ENCODE data around the gene TRIM41. TPM values are rescaled to one million over a fixed set of nuclear protein-coding genes. Genes with fewer than 3 reads are reported as not detected.

The TRIM41 gene
- total and polyA plus RNA-seq, 2 of the 13 experiments (the other 11 are each of a cell fraction or from before 2014, with no cell fraction given), result 10.2 to 16.7 TPM

GRCh38 chr5:181243564-181244343 lies 20.7 kb downstream of the TRIM41 start, which contains the start of gene RACK1:
Gene RACK1 (minus strand): TSS chr5:181243906. CDS start chr5:181243800, 106 bp downstream.
- no TSS peak for BruUV-seq (replicated peaks)
- ChIA-PET POLR2A (interaction anchor here (0.7 to 8.4 kb wide), 12 partner anchors 10 to 1620 kb away, joined by 3 to 102 read pairs (median 13); partner anchors contain the start of genes HNRNPH1, TRIM41 and TRIM52), CTCF (ENCODE audit: low intra/inter-chr PET ratio, low total read pairs) (no interaction called here)
- Histone ChIP-seq H3K36me3 (replicated peaks in 1 of 2; ENCODE audit: control insufficient read depth in 1 of 2, insufficient read depth in 2 of 2, low read length in 2 of 2) (peaks cover 10 to 34% of the 10 kb centered on the region in 2 experiments), H3K9ac (ENCODE audit: insufficient read depth, low read depth, low read length) (peak within 1 kb of the TSS; percentile 96), H3K27me3 (ENCODE audit: control insufficient read depth in 1 of 2, insufficient read depth in 2 of 2, low read length in 2 of 2) (no peaks in the 10 kb centered on the region; a peak in 1 of 5 replicates), H3K4me1 (ENCODE audit: insufficient read depth, low read length) (peaks cover 39% of the 10 kb centered on the region), H2AFZ (ENCODE audit: low read length) (peak within 1 kb of the TSS; percentile 98), H4K20me1 (ENCODE audit: insufficient read depth, low read length) (peaks cover 45% of the 10 kb centered on the region), H3K4me2 (ENCODE audit: low read depth, low read length) (peak within 1 kb of the TSS; percentile 93), H3K79me2 (ENCODE audit: insufficient read depth, low read length) (peaks cover 64% of the 10 kb centered on the region), H3K4me3 (replicated peaks in 1 of 3; ENCODE audit: insufficient read depth in 1 of 3, low read depth in 2 of 3, low read length in 3 of 3) (peak within 1 kb of the TSS; percentile 91 to 94 (median 92)), H3K9me3 (ENCODE audit: low read length) (no peaks in the 10 kb centered on the region), H3K27ac (ENCODE audit: extremely low read length, insufficient read depth, low read length) (peak within 1 kb of the TSS; percentile 98)
- FAIRE-seq (peak; percentile 56), ATAC-seq (peak; percentile 51), DNase-seq (ENCODE audit: low spot score) (peak; percentile 87)
- in situ Hi-C loops (cut with HindIII; ENCODE audit: extremely low pct_ligation_motif_present, low pct_unique_long_range_greater_than_20kb), result no loop called here
- under 1% methylated on average over 22 of the region's 50 CpGs for WGBS (ENCODE audit: low lambda C conversion rate)
- intact Hi-C loops (cut with micrococcal nuclease; ENCODE audit: unreplicated experiment), result loop anchor here (1.0 kb wide), 1 partner anchor 21 kb away; no protein-coding TSS in a partner anchor
- TF ChIP-seq IKZF4 (CRISPR knock-in tag; IDR thresholded peaks at IDR 0.05; ENCODE audit: borderline replicate concordance, low read depth, not compliant biosample characterization), result peak; percentile 70
- TF ChIP-seq TP53 (CRISPR knock-in tag; conservative IDR thresholded peaks at IDR 0.05), result no peak
- TF ChIP-seq ELF4 (CRISPR knock-in tag; IDR thresholded peaks at IDR 0.05; ENCODE audit: borderline replicate concordance), result no peak
- peak; percentile 73; the same call in 1 of the 2 replicates for TF ChIP-seq MXD4 (CRISPR knock-in tag; IDR thresholded peaks at IDR 0.05)
- TF ChIP-seq ARNTL (CRISPR knock-in tag; IDR thresholded peaks at IDR 0.05), result no peak
- peak; percentile 73; the same call in 1 of the 2 replicates for TF ChIP-seq KDM2A (CRISPR knock-in tag; IDR thresholded peaks at IDR 0.05; ENCODE audit: borderline replicate concordance, low read depth)
- TF ChIP-seq ZSCAN29 (CRISPR knock-in tag; conservative IDR thresholded peaks at IDR 0.05), result no peak
- TF ChIP-seq CREB1 (IDR thresholded peaks at IDR 0.05), result no peak
- TF ChIP-seq CREB1 (CRISPR knock-in tag; IDR thresholded peaks at IDR 0.05), result peak; percentile 46
- TF ChIP-seq JUND (CRISPR knock-in tag; IDR thresholded peaks at IDR 0.05), result peak; percentile 68; the same call in 1 of the 2 replicates
- peak; percentile 70; the same call in 1 of the 2 replicates for TF ChIP-seq PHF20 (CRISPR knock-in tag; IDR thresholded peaks at IDR 0.05)
- peak; percentile 68 for TF ChIP-seq MED8 (CRISPR knock-in tag; IDR thresholded peaks at IDR 0.05; ENCODE audit: insufficient replicate concordance)
- TF ChIP-seq MYPOP (CRISPR knock-in tag; IDR thresholded peaks at IDR 0.05), result peak; percentile 89
- TF ChIP-seq ZNF225 (CRISPR knock-in tag; IDR thresholded peaks at IDR 0.05), result peak; percentile 78; the same call in 1 of the 2 replicates
- peak; percentile 63; the same call in 1 of the 2 replicates for TF ChIP-seq ZSCAN21 (CRISPR knock-in tag; IDR thresholded peaks at IDR 0.05; ENCODE audit: borderline replicate concordance)
- TF ChIP-seq ZNF274 (CRISPR knock-in tag; IDR thresholded peaks at IDR 0.05), result 0 out of 2 replicates have a peak, but pooled peaks have one; percentile 31
- TF ChIP-seq ZMYM3 (CRISPR knock-in tag; IDR thresholded peaks at IDR 0.05), result peak; percentile 25; the same call in 1 of the 2 replicates
- TF ChIP-seq ZFP82 (CRISPR knock-in tag; IDR thresholded peaks at IDR 0.05; ENCODE audit: borderline replicate concordance), result no peak
- TF ChIP-seq SAP130 (CRISPR knock-in tag; IDR thresholded peaks at IDR 0.05; ENCODE audit: low read depth), result peak; percentile 78
- TF ChIP-seq NFRKB (IDR thresholded peaks at IDR 0.05), result peak; percentile 72
- 0 out of 2 replicates have a peak, but pooled peaks have one; percentile 15 for TF ChIP-seq SRF (IDR thresholded peaks at IDR 0.05; ENCODE audit: low read depth, low read length)
- TF ChIP-seq YY1 (IDR thresholded peaks at IDR 0.05; ENCODE audit: insufficient read depth, insufficient replicate concordance, low read depth, low read length), result peak; percentile 99
- TF ChIP-seq ZNF605 (CRISPR knock-in tag; IDR thresholded peaks at IDR 0.05), result peak; percentile 88
- peak; percentile 75; the same call in 1 of the 2 replicates for TF ChIP-seq DNMT1 (CRISPR knock-in tag; IDR thresholded peaks at IDR 0.05)
- no peak for TF ChIP-seq HMG20B (CRISPR knock-in tag; conservative IDR thresholded peaks at IDR 0.05)
